ENCODE data around the gene TUBA1A.
"Not testable (repeated sequence)": the region's sequence is repeated elsewhere in the genome, so short reads cannot be mapped to it uniquely, and the experiment has no call there.

TUBA1A gene

GRCh38 chr12:49198431-49199155, 9.7 kb upstream of the TUBA1A start:
- intact Hi-C loops (cut with DNase I; ENCODE audit: low total_unique reads), result no loop called here
- Histone ChIP-seq H3K27me3 (no peaks in the 10 kb centered on the region), H3K27ac (no peak overlapping the region), H3K4me1 (peaks cover 0 to 20% (median 15%) of the 10 kb centered on the region in 4 donors), H3K36me3 (no peaks in the 10 kb centered on the region), H3K9me3 (no peaks in the 10 kb centered on the region), H3K4me3 (no peak overlapping the region)
- TF ChIP-seq CTCF (IDR thresholded peaks at IDR 0.05), result no peak
- peak in 1 of 2 donors; percentile 53 for DNase-seq

- Histone ChIP-seq H3K9me3 (no peaks in the 10 kb centered on the region), H3K4me1 (peaks cover 0 to 19% (median 15%) of the 10 kb centered on the region in 4 donors), H3K4me3 (no peak overlapping the region), H3K27me3 (no peaks in the 10 kb centered on the region), H3K36me3 (no peaks in the 10 kb centered on the region), H3K27ac (no peak overlapping the region)
- TF ChIP-seq CTCF (IDR thresholded peaks at IDR 0.05), result no peak
- DNase-seq, result no peak
- intact Hi-C loops (cut with DNase I; ENCODE audit: low total_unique reads), result no loop called here
Measured at GRCh38 chr12:49197256-49197655, 8.4 kb upstream of the TUBA1A start.

GRCh38 chr12:49195736-49196135, 6.9 kb upstream of the TUBA1A start:
- Histone ChIP-seq H3K4me1 (peaks cover 0 to 4% (median 3%) of the 10 kb centered on the region in 4 donors), H3K9me3 (no peaks in the 10 kb centered on the region), H3K27ac (no peak overlapping the region), H3K27me3 (no peaks in the 10 kb centered on the region), H3K36me3 (no peaks in the 10 kb centered on the region), H3K4me3 (no peak overlapping the region)
- intact Hi-C loops (cut with DNase I; ENCODE audit: low total_unique reads), result no loop called here
- DNase-seq, result peak in 1 of 2 donors; percentile 53
- TF ChIP-seq CTCF (IDR thresholded peaks at IDR 0.05), result no peak

- H3K4me1 ChIP-seq; H3K9me3 ChIP-seq; H3K36me3 ChIP-seq; H3K27me3 ChIP-seq; H3K4me3 ChIP-seq; DNase-seq; H3K27ac ChIP-seq; intact Hi-C loops (cut with DNase I; ENCODE audit: low total_unique reads): not testable (repeated sequence)
Measured at GRCh38 chr12:49193746-49194145, 4.9 kb upstream of the TUBA1A start.

GRCh38 chr12:49191498-49191897, 2.6 kb upstream of the TUBA1A start:
- H3K4me3 ChIP-seq; H3K36me3 ChIP-seq; H3K9me3 ChIP-seq; H3K27ac ChIP-seq; H3K27me3 ChIP-seq; intact Hi-C loops (cut with DNase I; ENCODE audit: low total_unique reads); DNase-seq: not testable (repeated sequence)
- peaks cover 0 to 11% (median 4%) of the 10 kb centered on the region in 4 donors for H3K4me1 ChIP-seq

- H3K27me3 ChIP-seq, result no peaks in the 10 kb centered on the region
- H3K4me1 ChIP-seq, result peaks cover 0 to 17% (median 4%) of the 10 kb centered on the region in 4 donors
- no peaks in the 10 kb centered on the region for H3K9me3 ChIP-seq
- peaks cover 4 to 9% (median 7%) of the 10 kb centered on the region in 3 donors for H3K36me3 ChIP-seq
- TF ChIP-seq CTCF (IDR thresholded peaks at IDR 0.05), result no peak
- no peak for DNase-seq
- intact Hi-C loops (cut with DNase I; ENCODE audit: low total_unique reads), result no loop called here
- no peak overlapping the region for H3K4me3 ChIP-seq
- no peak overlapping the region for H3K27ac ChIP-seq
Measured at GRCh38 chr12:49190974-49191373, 2.1 kb upstream of the TUBA1A start.

Data from tibial artery (tissue), 4 donors.